ENCODE measurements around the gene EFL1. TPM values are rescaled to one million over a fixed set of nuclear protein-coding genes. Genes with fewer than 3 reads are reported as not detected.

Gene EFL1
- polyA plus RNA-seq, 1 of the 3 experiments (the other 2 are of a cell fraction), result 12.3 TPM

DNA sequence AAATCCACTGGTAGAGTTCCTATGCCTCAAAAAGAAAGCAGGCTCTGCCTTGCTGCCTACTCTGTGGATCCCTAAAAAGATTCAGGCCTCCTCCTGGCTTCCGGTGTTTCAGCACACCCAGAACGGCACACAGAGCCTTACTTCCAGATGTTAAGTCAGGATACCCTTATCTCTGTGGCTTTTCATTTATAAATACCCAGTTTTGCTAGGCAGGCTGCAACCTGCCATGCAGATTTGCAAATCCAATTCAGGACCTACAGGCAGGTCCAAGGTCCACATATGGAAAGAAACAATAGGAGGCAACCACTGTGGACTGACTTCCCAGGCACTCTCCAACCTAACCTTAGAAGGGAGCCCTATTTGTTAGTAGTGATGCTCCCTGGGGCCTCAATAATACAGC is 30.7 kb downstream of the EFL1 start:
- no peak overlapping the region for H3K9ac ChIP-seq
- H3K9me3 ChIP-seq, result no peaks in the 10 kb centered on the region
- H3K79me2 ChIP-seq (ENCODE audit: insufficient read depth), result peaks cover 6% of the 10 kb centered on the region; the same call in 1 of the 2 replicates
- no peak overlapping the region for H2AFZ ChIP-seq (ENCODE audit: low read depth)
- peak; percentile 3 for DNase-seq
- H4K20me1 ChIP-seq (ENCODE audit: insufficient read depth), result no peaks in the 10 kb centered on the region
- ChIA-PET CTCF (no interaction called here), POLR2A (no interaction called here)
- H3K4me2 ChIP-seq, result no peak overlapping the region
- no peaks in the 10 kb centered on the region for H3K27me3 ChIP-seq (ENCODE audit: insufficient read depth)
- H3K4me3 ChIP-seq (ENCODE audit: low read depth in 2 of 2, low read length in 1 of 2), result no peak overlapping the region
- TF ChIP-seq YY1 (IDR thresholded peaks at IDR 0.05; ENCODE audit: low read depth), result no peak
- TF ChIP-seq, protein P1, sequence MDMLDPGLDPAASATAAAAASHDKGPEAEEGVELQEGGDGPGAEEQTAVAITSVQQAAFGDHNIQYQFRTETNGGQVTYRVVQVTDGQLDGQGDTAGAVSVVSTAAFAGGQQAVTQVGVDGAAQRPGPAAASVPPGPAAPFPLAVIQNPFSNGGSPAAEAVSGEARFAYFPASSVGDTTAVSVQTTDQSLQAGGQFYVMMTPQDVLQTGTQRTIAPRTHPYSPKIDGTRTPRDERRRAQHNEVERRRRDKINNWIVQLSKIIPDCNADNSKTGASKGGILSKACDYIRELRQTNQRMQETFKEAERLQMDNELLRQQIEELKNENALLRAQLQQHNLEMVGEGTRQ (IDR thresholded peaks at IDR 0.05; ENCODE audit: borderline replicate concordance, low read depth, low read length), result no peak
- TF ChIP-seq ELF1 (IDR thresholded peaks at IDR 0.05), result no peak
- no peak for TF ChIP-seq ZBTB33 (IDR thresholded peaks at IDR 0.05; ENCODE audit: borderline replicate concordance, low read depth)
- TF ChIP-seq RAD21 (IDR thresholded peaks at IDR 0.05; ENCODE audit: low read length), result no peak
- H3K36me3 ChIP-seq (replicated peaks in 1 of 2; ENCODE audit: control insufficient read depth in 1 of 2, insufficient read depth in 2 of 2, low read length in 1 of 2), result peaks cover 22 to 24% of the 10 kb centered on the region in 2 experiments
- H3K27ac ChIP-seq (ENCODE audit: low read depth in 2 of 2, low read length in 1 of 2), result no peak overlapping the region
- 88% methylated on average over 2 of the region's 2 CpGs for whole genome bisulfite sequencing (ENCODE audit: low lambda C conversion rate)
- H3F3A ChIP-seq (replicated peaks; ENCODE audit: insufficient read depth), result peaks cover 3% of the 10 kb centered on the region
- H3K4me1 ChIP-seq (ENCODE audit: control insufficient read depth in 1 of 2, insufficient read depth in 2 of 2, low read depth in 1 of 2, low read length in 1 of 2), result peaks cover 0 to 4% of the 10 kb centered on the region in 2 experiments; a peak in 2 of 4 replicates
- no peaks in the 10 kb centered on the region for H3K9me2 ChIP-seq

DNA sequence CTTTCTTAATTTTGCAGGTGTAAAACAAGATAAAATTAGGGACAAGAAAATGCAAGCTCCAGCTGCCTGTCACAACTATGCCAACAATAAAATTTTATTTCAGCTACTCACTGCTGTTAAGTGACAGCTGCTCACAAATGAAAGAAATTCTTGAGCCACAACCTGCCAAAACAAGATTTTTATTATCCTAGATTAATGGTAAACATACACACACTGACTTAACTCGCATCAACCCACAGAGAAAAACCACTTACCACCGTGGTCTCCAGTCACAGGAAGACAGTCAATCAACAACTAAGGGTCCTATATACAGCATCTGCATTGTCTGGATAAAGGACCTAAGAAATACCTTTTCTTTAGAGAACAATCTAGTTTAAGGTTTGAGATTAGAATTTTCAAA is 31.3 kb downstream of the EFL1 start:
- no peak overlapping the region for H3K27ac ChIP-seq (ENCODE audit: low read depth in 2 of 2, low read length in 1 of 2)
- 94% methylated on average over 2 of the region's 2 CpGs for WGBS (ENCODE audit: low lambda C conversion rate)
- no peak overlapping the region for H2AFZ ChIP-seq (ENCODE audit: low read depth)
- H3K79me2 ChIP-seq (ENCODE audit: insufficient read depth), result peaks cover 6% of the 10 kb centered on the region; the same call in 1 of the 2 replicates
- H3K9me3 ChIP-seq, result no peaks in the 10 kb centered on the region
- peaks cover 26 to 28% of the 10 kb centered on the region in 2 experiments for H3K36me3 ChIP-seq (replicated peaks in 1 of 2; ENCODE audit: control insufficient read depth in 1 of 2, insufficient read depth in 2 of 2, low read length in 1 of 2)
- TF ChIP-seq IRF3 (IDR thresholded peaks at IDR 0.05; ENCODE audit: low read depth, low read length) (no peak), FOXJ3 (CRISPR knock-in tag; IDR thresholded peaks at IDR 0.05) (no peak), RCOR1 (IDR thresholded peaks at IDR 0.05; ENCODE audit: low read length) (no peak), EZH2phosphoT487 (IDR thresholded peaks at IDR 0.05; ENCODE audit: borderline replicate concordance, low read depth) (no peak), EP300 (IDR thresholded peaks at IDR 0.05; ENCODE audit: borderline replicate concordance in 1 of 2, low read depth in 1 of 2, low read length in 1 of 2) (no peak)
- TF ChIP-seq, protein P2, sequence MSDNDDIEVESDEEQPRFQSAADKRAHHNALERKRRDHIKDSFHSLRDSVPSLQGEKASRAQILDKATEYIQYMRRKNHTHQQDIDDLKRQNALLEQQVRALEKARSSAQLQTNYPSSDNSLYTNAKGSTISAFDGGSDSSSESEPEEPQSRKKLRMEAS (IDR thresholded peaks at IDR 0.05; ENCODE audit: low read depth), result no peak
- no peak overlapping the region for H3K9ac ChIP-seq
- ChIA-PET CTCF (no interaction called here), POLR2A (no interaction called here)
- DNase-seq, result no peak
- H3K4me3 ChIP-seq (ENCODE audit: low read depth in 2 of 2, low read length in 1 of 2), result no peak overlapping the region
- H3K9me2 ChIP-seq, result no peaks in the 10 kb centered on the region
- peaks cover 0 to 4% of the 10 kb centered on the region in 2 experiments; a peak in 2 of 4 replicates for H3K4me1 ChIP-seq (ENCODE audit: control insufficient read depth in 1 of 2, insufficient read depth in 2 of 2, low read depth in 1 of 2, low read length in 1 of 2)
- H3K4me2 ChIP-seq, result no peak overlapping the region
- H3K27me3 ChIP-seq (ENCODE audit: insufficient read depth), result no peaks in the 10 kb centered on the region
- H3F3A ChIP-seq (replicated peaks; ENCODE audit: insufficient read depth), result peaks cover 3% of the 10 kb centered on the region
- no peaks in the 10 kb centered on the region for H4K20me1 ChIP-seq (ENCODE audit: insufficient read depth)
